BLaER1 treated with 17β-estradiol and CSF1 and Interleukin-3, amounts not matched to agents 10 nM and 100 nM (cell line): ENCODE data around the gene PRKCE.

Experiments used
- H3K27ac ChIP-seq, 11 experiments: shearing (Covaris generic); formaldehyde crosslinking; 2 replicates each; pipeline ENCODE4 v1.8.1; 2022
- H3K27me3 ChIP-seq, 11 experiments: shearing (Covaris generic); formaldehyde crosslinking; 2 replicates each; pipeline ENCODE4 v1.8.1; 2022
- H3K36me3 ChIP-seq, 11 experiments: shearing (Covaris generic); formaldehyde crosslinking; 2 replicates each; pipeline ENCODE4 v1.8.1; 2022
- H3K4me1 ChIP-seq, 10 experiments: shearing (Covaris generic); formaldehyde crosslinking; 2 replicates each; pipeline ENCODE4 v1.8.1; 2022
- H3K4me2 ChIP-seq, 11 experiments: shearing (Covaris generic); formaldehyde crosslinking; 2 replicates each; pipeline ENCODE4 v1.8.1; 2022
- H3K4me3 ChIP-seq, 10 experiments: shearing (Covaris generic); formaldehyde crosslinking; 2 replicates each; pipeline ENCODE4 v1.8.1; 2022
- H3K9ac ChIP-seq, 11 experiments: shearing (Covaris generic); formaldehyde crosslinking; 2 replicates each; pipeline ENCODE4 v1.8.1; 2022
- H3K9me3 ChIP-seq, 11 experiments: shearing (Covaris generic); formaldehyde crosslinking; replicated peaks in 1 of 11; 2 replicates each; pipeline ENCODE4 v1.8.1; 2022
- H4K20me1 ChIP-seq, 11 experiments: shearing (Covaris generic); formaldehyde crosslinking; 2 replicates each; pipeline ENCODE4 v1.8.1; 2022
- Cebpa-rat ChIP-seq, 11 experiments: shearing (Covaris generic); IDR thresholded peaks; 2 replicates each; pipeline ENCODE4 v1.8.1; 2022

Gene PRKCE

GRCh38 chr2:45612731-45613130, 38.7 kb upstream of the PRKCE start:
- H3K27ac ChIP-seq: no peak overlapping the region
- TF ChIP-seq Cebpa-rat (IDR thresholded peaks at IDR 0.05): no peak
- peaks cover 12 to 31% (median 26%) of the 10 kb centered on the region in 10 experiments for H3K4me1 ChIP-seq
- H3K9ac ChIP-seq: no peak overlapping the region
- H3K4me2 ChIP-seq: peak overlapping the region in 7 of 11 experiments; percentile 78 to 91 (median 86); a peak in 11 of 22 replicates
- H3K36me3 ChIP-seq: no peaks in the 10 kb centered on the region
- no peaks in the 10 kb centered on the region for H3K9me3 ChIP-seq
- H3K27me3 ChIP-seq: no peaks in the 10 kb centered on the region
- no peak overlapping the region for H3K4me3 ChIP-seq
- no peaks in the 10 kb centered on the region for H4K20me1 ChIP-seq

- Histone ChIP-seq H3K9me3 (no peaks in the 10 kb centered on the region), H3K27me3 (no peaks in the 10 kb centered on the region), H3K27ac (no peak overlapping the region), H3K4me1 (peaks cover 9 to 28% (median 24%) of the 10 kb centered on the region in 10 experiments), H4K20me1 (no peaks in the 10 kb centered on the region), H3K4me3 (no peak overlapping the region), H3K36me3 (no peaks in the 10 kb centered on the region), H3K4me2 (no peak overlapping the region), H3K9ac (no peak overlapping the region)
- no peak for TF ChIP-seq Cebpa-rat (IDR thresholded peaks at IDR 0.05)
These were observed 37.1 kb upstream of the PRKCE start for GRCh38 chr2:45614330-45614729.

- no peak overlapping the region for H3K9ac ChIP-seq
- no peak overlapping the region for H3K27ac ChIP-seq
These were observed 36.5 kb upstream of the PRKCE start for GRCh38 chr2:45614871-45615415.

GRCh38 chr2:45616658-45617411, 34.6 kb upstream of the PRKCE start:
- no peak for TF ChIP-seq Cebpa-rat (IDR thresholded peaks at IDR 0.05)
- H3K36me3 ChIP-seq: no peaks in the 10 kb centered on the region
- no peak overlapping the region for H3K4me3 ChIP-seq
- no peaks in the 10 kb centered on the region for H3K27me3 ChIP-seq
- H3K9ac ChIP-seq: no peak overlapping the region
- no peaks in the 10 kb centered on the region for H4K20me1 ChIP-seq
- no peak overlapping the region for H3K27ac ChIP-seq
- H3K9me3 ChIP-seq: no peaks in the 10 kb centered on the region
- H3K4me2 ChIP-seq: no peak overlapping the region
- peaks cover 0 to 12% (median 8%) of the 10 kb centered on the region in 10 experiments; a peak in 15 of 20 replicates for H3K4me1 ChIP-seq

More at GRCh38 chr2:45614871-45615415, 36.5 kb upstream of the PRKCE start:
- Histone ChIP-seq H3K4me1 (peaks cover 3 to 22% (median 17%) of the 10 kb centered on the region in 10 experiments), H3K27me3 (no peaks in the 10 kb centered on the region), H3K9me3 (no peaks in the 10 kb centered on the region), H3K4me3 (no peak overlapping the region), H3K36me3 (no peaks in the 10 kb centered on the region), H3K4me2 (no peak overlapping the region), H4K20me1 (no peaks in the 10 kb centered on the region)
- no peak for TF ChIP-seq Cebpa-rat (IDR thresholded peaks at IDR 0.05)

GRCh38 chr2:45617496-45617895, 34.0 kb upstream of the PRKCE start:
- no peak overlapping the region for H3K27ac ChIP-seq
- no peaks in the 10 kb centered on the region for H3K27me3 ChIP-seq
- no peak for TF ChIP-seq Cebpa-rat (IDR thresholded peaks at IDR 0.05)
- no peak overlapping the region for H3K9ac ChIP-seq
- no peaks in the 10 kb centered on the region for H3K36me3 ChIP-seq
- no peaks in the 10 kb centered on the region for H4K20me1 ChIP-seq
- H3K9me3 ChIP-seq: no peaks in the 10 kb centered on the region
- H3K4me1 ChIP-seq: peaks cover 0 to 5% (median 3%) of the 10 kb centered on the region in 10 experiments; a peak in 13 of 20 replicates
- no peak overlapping the region for H3K4me3 ChIP-seq
- H3K4me2 ChIP-seq: no peak overlapping the region

GRCh38 chr2:45622336-45623075, 29.0 kb upstream of the PRKCE start:
- no peak for TF ChIP-seq Cebpa-rat (IDR thresholded peaks at IDR 0.05)
- Histone ChIP-seq H3K27me3 (no peaks in the 10 kb centered on the region), H4K20me1 (no peaks in the 10 kb centered on the region), H3K27ac (no peak overlapping the region), H3K4me2 (no peak overlapping the region), H3K9ac (no peak overlapping the region), H3K4me1 (no peaks in the 10 kb centered on the region), H3K36me3 (no peaks in the 10 kb centered on the region), H3K9me3 (no peaks in the 10 kb centered on the region), H3K4me3 (no peak overlapping the region)

- Histone ChIP-seq H3K4me1 (no peaks in the 10 kb centered on the region), H3K4me2 (no peak overlapping the region), H4K20me1 (no peaks in the 10 kb centered on the region), H3K9ac (no peak overlapping the region), H3K36me3 (no peaks in the 10 kb centered on the region), H3K4me3 (no peak overlapping the region), H3K27me3 (no peaks in the 10 kb centered on the region), H3K27ac (no peak overlapping the region), H3K9me3 (no peaks in the 10 kb centered on the region)
- TF ChIP-seq Cebpa-rat (IDR thresholded peaks at IDR 0.05): no peak
These were observed 28.4 kb upstream of the PRKCE start for GRCh38 chr2:45623098-45623497.

GRCh38 chr2:45625824-45626223, 25.7 kb upstream of the PRKCE start:
- Histone ChIP-seq H3K36me3 (no peaks in the 10 kb centered on the region), H3K4me2 (no peak overlapping the region), H3K9ac (no peak overlapping the region), H3K27me3 (no peaks in the 10 kb centered on the region), H4K20me1 (no peaks in the 10 kb centered on the region), H3K4me3 (no peak overlapping the region), H3K4me1 (no peaks in the 10 kb centered on the region), H3K27ac (no peak overlapping the region), H3K9me3 (no peaks in the 10 kb centered on the region)
- TF ChIP-seq Cebpa-rat (IDR thresholded peaks at IDR 0.05): no peak

- Histone ChIP-seq H3K4me3 (no peak overlapping the region), H4K20me1 (no peaks in the 10 kb centered on the region), H3K36me3 (no peaks in the 10 kb centered on the region), H3K9ac (no peak overlapping the region), H3K27me3 (no peaks in the 10 kb centered on the region), H3K27ac (no peak overlapping the region), H3K4me1 (no peaks in the 10 kb centered on the region), H3K9me3 (no peaks in the 10 kb centered on the region), H3K4me2 (no peak overlapping the region)
- TF ChIP-seq Cebpa-rat (IDR thresholded peaks at IDR 0.05): no peak
These were observed 24.9 kb upstream of the PRKCE start for GRCh38 chr2:45626387-45627221.
